ENCODE results near the gene UQCRQ. TPM values are rescaled to one million over a fixed set of nuclear protein-coding genes. Genes with fewer than 3 reads are reported as not detected.

Gene UQCRQ
- total and polyA plus RNA-seq, 2 of the 13 experiments (the other 11 are each of a cell fraction or from before 2014, with no cell fraction given): 257 to 575 TPM

DNA sequence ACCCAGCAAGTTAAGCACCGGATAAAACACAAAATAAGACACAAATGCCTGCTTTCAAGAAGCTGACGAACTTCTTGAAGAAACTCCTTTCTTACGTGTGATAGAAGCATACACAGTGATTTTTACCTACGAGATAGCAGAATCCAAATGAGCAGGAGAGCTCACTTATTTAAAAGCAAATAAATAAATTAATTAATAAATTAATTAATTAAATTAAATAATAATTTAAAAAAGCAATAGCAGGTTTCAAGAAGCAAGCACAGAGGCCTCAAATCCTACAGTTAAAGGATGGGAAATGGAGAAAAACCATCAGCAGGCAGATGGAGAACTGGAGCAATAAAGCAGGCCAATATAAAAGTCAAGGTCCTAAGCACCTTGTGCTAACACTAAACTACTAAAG, 24.4 kb downstream of the UQCRQ start:
- H3K4me3 ChIP-seq (replicated peaks in 1 of 3; ENCODE audit: insufficient read depth in 1 of 3, low read depth in 2 of 3, low read length in 3 of 3): no peak overlapping the region
- in situ Hi-C loops (cut with HindIII; ENCODE audit: extremely low pct_ligation_motif_present, low pct_unique_long_range_greater_than_20kb) (no loop called here), intact Hi-C loops (cut with micrococcal nuclease; ENCODE audit: unreplicated experiment) (no loop called here)
- TF ChIP-seq MTA1 (CRISPR knock-in tag; IDR thresholded peaks at IDR 0.05; ENCODE audit: borderline replicate concordance) (no peak), HDAC2 (CRISPR knock-in tag; IDR thresholded peaks at IDR 0.05) (no peak), ATF7 (IDR thresholded peaks at IDR 0.05) (no peak), ATF7 (CRISPR knock-in tag; IDR thresholded peaks at IDR 0.05) (no peak)
- H2AFZ ChIP-seq (ENCODE audit: low read length): no peak overlapping the region
- ChIA-PET POLR2A (interaction anchor here (1.0 to 1.5 kb wide), 2 partner anchors 73 to 162 kb away, joined by 3 read pairs; no protein-coding TSS in a partner anchor), CTCF (ENCODE audit: low intra/inter-chr PET ratio, low total read pairs) (no interaction called here)
- peaks cover 13% of the 10 kb centered on the region for H3K4me1 ChIP-seq (ENCODE audit: insufficient read depth, low read length)
- no peaks in the 10 kb centered on the region for H3K79me2 ChIP-seq (ENCODE audit: insufficient read depth, low read length)
- H3K9me3 ChIP-seq (ENCODE audit: low read length): no peaks in the 10 kb centered on the region
- no peak overlapping the region for H3K9ac ChIP-seq (ENCODE audit: insufficient read depth, low read depth, low read length)
- FAIRE-seq (no peak), ATAC-seq (no peak), DNase-seq (ENCODE audit: low spot score) (no peak)
- no peak overlapping the region for H3K4me2 ChIP-seq (ENCODE audit: low read depth, low read length)
- H3K36me3 ChIP-seq (replicated peaks in 1 of 2; ENCODE audit: control insufficient read depth in 1 of 2, insufficient read depth in 2 of 2, low read length in 2 of 2): peaks cover 17 to 78% of the 10 kb centered on the region in 2 experiments
- no TSS peak for BruUV-seq (replicated peaks)
- no peaks in the 10 kb centered on the region for H4K20me1 ChIP-seq (ENCODE audit: insufficient read depth, low read length)
- over 99% methylated on average over 4 of the region's 4 CpGs for WGBS (ENCODE audit: low lambda C conversion rate)
- no peaks in the 10 kb centered on the region; a peak in 1 of 5 replicates for H3K27me3 ChIP-seq (ENCODE audit: control insufficient read depth in 1 of 2, insufficient read depth in 2 of 2, low read length in 2 of 2)
- no peak overlapping the region for H3K27ac ChIP-seq (ENCODE audit: extremely low read length, insufficient read depth, low read length)

- no peaks in the 10 kb centered on the region for H3K4me1 ChIP-seq (ENCODE audit: insufficient read depth, low read length)
- FAIRE-seq: no peak
- ChIA-PET POLR2A (no interaction called here), CTCF (ENCODE audit: low intra/inter-chr PET ratio, low total read pairs) (no interaction called here)
- no peak overlapping the region for H3K9ac ChIP-seq (ENCODE audit: insufficient read depth, low read depth, low read length)
- no peaks in the 10 kb centered on the region for H3K9me3 ChIP-seq (ENCODE audit: low read length)
- no peak for DNase-seq (ENCODE audit: low spot score)
- no peaks in the 10 kb centered on the region for H4K20me1 ChIP-seq (ENCODE audit: insufficient read depth, low read length)
- in situ Hi-C loops (cut with HindIII; ENCODE audit: extremely low pct_ligation_motif_present, low pct_unique_long_range_greater_than_20kb): no loop called here
- BruUV-seq (replicated peaks): no TSS peak
- no peak overlapping the region for H3K4me3 ChIP-seq (replicated peaks in 1 of 3; ENCODE audit: insufficient read depth in 1 of 3, low read depth in 2 of 3, low read length in 3 of 3)
- no peak overlapping the region for H3K27ac ChIP-seq (ENCODE audit: extremely low read length, insufficient read depth, low read length)
- peaks cover 18 to 75% of the 10 kb centered on the region in 2 experiments for H3K36me3 ChIP-seq (replicated peaks in 1 of 2; ENCODE audit: control insufficient read depth in 1 of 2, insufficient read depth in 2 of 2, low read length in 2 of 2)
- intact Hi-C loops (cut with micrococcal nuclease; ENCODE audit: unreplicated experiment): no loop called here
- H2AFZ ChIP-seq (ENCODE audit: low read length): no peak overlapping the region
- 100% methylated on average over 4 of the region's 4 CpGs for WGBS (ENCODE audit: low lambda C conversion rate)
- no peak overlapping the region for H3K4me2 ChIP-seq (ENCODE audit: low read depth, low read length)
- H3K27me3 ChIP-seq (ENCODE audit: control insufficient read depth in 1 of 2, insufficient read depth in 2 of 2, low read length in 2 of 2): no peaks in the 10 kb centered on the region
- no peaks in the 10 kb centered on the region for H3K79me2 ChIP-seq (ENCODE audit: insufficient read depth, low read length)
- ATAC-seq: no peak
- no peak for TF ChIP-seq NCOR1 (IDR thresholded peaks at IDR 0.05; ENCODE audit: borderline replicate concordance, low read length)
- TF ChIP-seq, protein P1, sequence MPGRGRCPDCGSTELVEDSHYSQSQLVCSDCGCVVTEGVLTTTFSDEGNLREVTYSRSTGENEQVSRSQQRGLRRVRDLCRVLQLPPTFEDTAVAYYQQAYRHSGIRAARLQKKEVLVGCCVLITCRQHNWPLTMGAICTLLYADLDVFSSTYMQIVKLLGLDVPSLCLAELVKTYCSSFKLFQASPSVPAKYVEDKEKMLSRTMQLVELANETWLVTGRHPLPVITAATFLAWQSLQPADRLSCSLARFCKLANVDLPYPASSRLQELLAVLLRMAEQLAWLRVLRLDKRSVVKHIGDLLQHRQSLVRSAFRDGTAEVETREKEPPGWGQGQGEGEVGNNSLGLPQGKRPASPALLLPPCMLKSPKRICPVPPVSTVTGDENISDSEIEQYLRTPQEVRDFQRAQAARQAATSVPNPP (CRISPR knock-in tag; IDR thresholded peaks at IDR 0.05): no peak
- TF ChIP-seq FOXJ3 (CRISPR knock-in tag; IDR thresholded peaks at IDR 0.05; ENCODE audit: borderline replicate concordance): no peak
- TF ChIP-seq, protein P2, sequence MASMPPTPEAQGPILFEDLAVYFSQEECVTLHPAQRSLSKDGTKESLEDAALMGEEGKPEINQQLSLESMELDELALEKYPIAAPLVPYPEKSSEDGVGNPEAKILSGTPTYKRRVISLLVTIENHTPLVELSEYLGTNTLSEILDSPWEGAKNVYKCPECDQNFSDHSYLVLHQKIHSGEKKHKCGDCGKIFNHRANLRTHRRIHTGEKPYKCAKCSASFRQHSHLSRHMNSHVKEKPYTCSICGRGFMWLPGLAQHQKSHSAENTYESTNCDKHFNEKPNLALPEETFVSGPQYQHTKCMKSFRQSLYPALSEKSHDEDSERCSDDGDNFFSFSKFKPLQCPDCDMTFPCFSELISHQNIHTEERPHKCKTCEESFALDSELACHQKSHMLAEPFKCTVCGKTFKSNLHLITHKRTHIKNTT (CRISPR knock-in tag; IDR thresholded peaks at IDR 0.05): no peak
- TF ChIP-seq ZNF713 (CRISPR knock-in tag; IDR thresholded peaks at IDR 0.05): no peak
- TF ChIP-seq CHD4 (IDR thresholded peaks at IDR 0.05; ENCODE audit: borderline replicate concordance, low read length): no peak
- TF ChIP-seq ZFP36L1 (CRISPR knock-in tag; IDR thresholded peaks at IDR 0.05): no peak
- TF ChIP-seq ZNF567 (CRISPR knock-in tag; IDR thresholded peaks at IDR 0.05; ENCODE audit: borderline replicate concordance): no peak
- TF ChIP-seq ZC3H13 (CRISPR knock-in tag; IDR thresholded peaks at IDR 0.05): no peak
Observed at GRCh38 chr5:132895719-132896305, 29.4 kb downstream of the UQCRQ start.
